ENCODE measurements around the gene ADCY7.
"Not testable (repeated sequence)": the region's sequence is repeated elsewhere in the genome, so short reads cannot be mapped to it uniquely, and the experiment has no call there.

The ADCY7 gene

DNA sequence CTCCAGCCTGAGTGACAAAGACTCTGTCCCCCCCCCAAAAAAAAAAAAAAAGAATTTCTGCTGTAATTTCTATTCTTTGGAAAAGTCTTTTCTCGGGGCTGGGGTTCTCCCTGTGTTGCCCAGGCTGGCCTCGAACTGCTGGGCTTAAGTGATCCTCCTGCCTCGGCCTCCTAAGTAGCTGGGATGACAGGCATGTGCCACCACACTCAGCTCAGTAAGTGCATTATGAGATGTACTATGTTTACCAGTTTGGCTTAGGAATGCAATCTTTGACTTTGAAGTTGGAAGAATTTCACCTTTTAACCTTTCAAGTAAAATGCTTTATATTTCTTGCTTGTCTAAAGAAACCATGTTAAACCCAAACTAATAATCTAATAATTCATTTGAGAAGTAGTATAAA lies 28.0 kb upstream of the ADCY7 start:
- H3K9me3 ChIP-seq (ENCODE audit: control insufficient read depth in 2 of 2, low read length in 2 of 2), result no peaks in the 10 kb centered on the region
- H3K4me1 ChIP-seq (ENCODE audit: control insufficient read depth in 2 of 2, insufficient read depth in 2 of 2, low read length in 2 of 2), result peaks cover 0 to 3% of the 10 kb centered on the region in 2 donors
- no peaks in the 10 kb centered on the region for H3K36me3 ChIP-seq (ENCODE audit: control insufficient read depth in 2 of 2, insufficient read depth in 2 of 2, low read length in 2 of 2)
- no peaks in the 10 kb centered on the region for H3K27me3 ChIP-seq (ENCODE audit: control insufficient read depth in 2 of 2, insufficient read depth in 2 of 2, low read length in 2 of 2)
- H3K4me3 ChIP-seq (ENCODE audit: low read length in 2 of 2), result no peak overlapping the region
- no peak overlapping the region for H3K27ac ChIP-seq (ENCODE audit: low read depth in 2 of 2, low read length in 2 of 2)
- no peak overlapping the region for H3K9ac ChIP-seq (ENCODE audit: low read depth in 1 of 2, low read length in 2 of 2)

DNA sequence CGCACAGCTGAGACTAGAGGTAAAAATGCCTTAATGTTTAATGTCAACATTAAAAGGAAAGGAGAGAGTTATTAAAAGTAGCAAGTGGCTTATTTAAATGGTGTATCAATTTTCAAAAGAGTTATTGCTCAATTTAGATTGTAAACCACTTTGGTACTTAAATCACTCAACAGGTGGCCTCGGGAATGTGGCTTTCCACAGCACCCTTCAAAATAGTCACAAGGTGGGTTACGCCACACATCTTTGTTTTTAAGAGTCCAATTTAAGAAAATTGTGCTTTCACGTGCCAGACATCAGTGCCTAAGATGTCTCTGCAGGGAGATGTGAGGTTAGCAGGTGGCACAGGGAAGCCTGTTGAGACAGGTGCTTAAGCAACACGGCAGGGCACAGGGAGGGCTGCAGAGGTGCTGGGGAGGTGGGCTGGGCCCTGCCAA lies 27.5 kb upstream of the ADCY7 start:
- Histone ChIP-seq H3K4me3 (ENCODE audit: low read length in 2 of 2) (no peak overlapping the region), H3K36me3 (ENCODE audit: control insufficient read depth in 2 of 2, insufficient read depth in 2 of 2, low read length in 2 of 2) (no peaks in the 10 kb centered on the region), H3K9ac (ENCODE audit: low read depth in 1 of 2, low read length in 2 of 2) (no peak overlapping the region), H3K9me3 (ENCODE audit: control insufficient read depth in 2 of 2, low read length in 2 of 2) (no peaks in the 10 kb centered on the region), H3K27ac (ENCODE audit: low read depth in 2 of 2, low read length in 2 of 2) (no peak overlapping the region), H3K4me1 (ENCODE audit: control insufficient read depth in 2 of 2, insufficient read depth in 2 of 2, low read length in 2 of 2) (peaks cover 0 to 3% of the 10 kb centered on the region in 2 donors), H3K27me3 (ENCODE audit: control insufficient read depth in 2 of 2, insufficient read depth in 2 of 2, low read length in 2 of 2) (no peaks in the 10 kb centered on the region)

DNA sequence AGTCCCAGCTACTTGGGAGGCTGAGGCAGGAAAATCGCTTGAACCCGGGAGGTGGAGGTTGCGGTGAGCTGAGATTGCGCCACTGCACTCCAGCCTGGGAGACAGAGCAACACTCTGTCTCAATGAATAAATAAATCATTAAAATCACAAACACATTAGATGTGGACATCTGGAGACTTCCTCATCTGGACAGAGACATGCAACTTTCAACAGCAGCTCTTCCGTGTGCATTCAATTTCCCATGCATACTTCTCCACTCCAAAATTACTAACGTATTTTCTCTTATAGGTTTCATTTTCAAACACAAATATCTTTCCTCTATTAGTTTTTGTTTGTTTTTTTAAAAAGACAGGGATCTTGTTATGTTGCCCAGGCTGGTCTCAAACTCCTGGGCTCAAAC lies 23.3 kb upstream of the ADCY7 start:
- H3K27me3 ChIP-seq (ENCODE audit: control insufficient read depth in 2 of 2, insufficient read depth in 2 of 2, low read length in 2 of 2); H3K9me3 ChIP-seq (ENCODE audit: control insufficient read depth in 2 of 2, low read length in 2 of 2); H3K36me3 ChIP-seq (ENCODE audit: control insufficient read depth in 2 of 2, insufficient read depth in 2 of 2, low read length in 2 of 2); H3K9ac ChIP-seq (ENCODE audit: low read depth in 1 of 2, low read length in 2 of 2); H3K4me3 ChIP-seq (ENCODE audit: low read length in 2 of 2); H3K27ac ChIP-seq (ENCODE audit: low read depth in 2 of 2, low read length in 2 of 2): not testable (repeated sequence)
- peaks cover 16 to 17% of the 10 kb centered on the region in 2 donors for H3K4me1 ChIP-seq (ENCODE audit: control insufficient read depth in 2 of 2, insufficient read depth in 2 of 2, low read length in 2 of 2)

DNA sequence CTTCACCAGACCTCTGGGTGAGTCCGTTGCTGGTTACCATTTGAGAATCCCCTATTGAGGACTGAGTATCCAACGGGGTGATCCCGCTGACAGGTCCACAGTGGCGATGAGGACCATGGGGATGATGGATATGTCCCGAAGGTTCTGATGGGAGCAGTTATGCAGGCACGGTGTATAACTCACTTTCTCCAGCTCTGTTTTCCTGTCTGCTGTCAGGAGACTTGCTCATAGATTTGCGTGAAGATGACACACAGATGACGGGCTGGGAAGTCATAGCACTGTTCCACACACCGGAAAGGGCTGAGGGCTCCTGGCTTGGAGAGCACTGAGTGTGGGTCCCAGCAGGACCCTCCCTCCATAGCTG lies 22.2 kb upstream of the ADCY7 start:
- H3K27ac ChIP-seq (ENCODE audit: low read depth in 2 of 2, low read length in 2 of 2), result no peak overlapping the region
- no peaks in the 10 kb centered on the region for H3K9me3 ChIP-seq (ENCODE audit: control insufficient read depth in 2 of 2, low read length in 2 of 2)
- no peak overlapping the region for H3K9ac ChIP-seq (ENCODE audit: low read depth in 1 of 2, low read length in 2 of 2)
- H3K4me3 ChIP-seq (ENCODE audit: low read length in 2 of 2), result no peak overlapping the region
- peaks cover 16 to 17% of the 10 kb centered on the region in 2 donors for H3K4me1 ChIP-seq (ENCODE audit: control insufficient read depth in 2 of 2, insufficient read depth in 2 of 2, low read length in 2 of 2)
- H3K36me3 ChIP-seq (ENCODE audit: control insufficient read depth in 2 of 2, insufficient read depth in 2 of 2, low read length in 2 of 2), result no peaks in the 10 kb centered on the region
- H3K27me3 ChIP-seq (ENCODE audit: control insufficient read depth in 2 of 2, insufficient read depth in 2 of 2, low read length in 2 of 2), result peaks cover 0 to 2% of the 10 kb centered on the region in 2 donors

DNA sequence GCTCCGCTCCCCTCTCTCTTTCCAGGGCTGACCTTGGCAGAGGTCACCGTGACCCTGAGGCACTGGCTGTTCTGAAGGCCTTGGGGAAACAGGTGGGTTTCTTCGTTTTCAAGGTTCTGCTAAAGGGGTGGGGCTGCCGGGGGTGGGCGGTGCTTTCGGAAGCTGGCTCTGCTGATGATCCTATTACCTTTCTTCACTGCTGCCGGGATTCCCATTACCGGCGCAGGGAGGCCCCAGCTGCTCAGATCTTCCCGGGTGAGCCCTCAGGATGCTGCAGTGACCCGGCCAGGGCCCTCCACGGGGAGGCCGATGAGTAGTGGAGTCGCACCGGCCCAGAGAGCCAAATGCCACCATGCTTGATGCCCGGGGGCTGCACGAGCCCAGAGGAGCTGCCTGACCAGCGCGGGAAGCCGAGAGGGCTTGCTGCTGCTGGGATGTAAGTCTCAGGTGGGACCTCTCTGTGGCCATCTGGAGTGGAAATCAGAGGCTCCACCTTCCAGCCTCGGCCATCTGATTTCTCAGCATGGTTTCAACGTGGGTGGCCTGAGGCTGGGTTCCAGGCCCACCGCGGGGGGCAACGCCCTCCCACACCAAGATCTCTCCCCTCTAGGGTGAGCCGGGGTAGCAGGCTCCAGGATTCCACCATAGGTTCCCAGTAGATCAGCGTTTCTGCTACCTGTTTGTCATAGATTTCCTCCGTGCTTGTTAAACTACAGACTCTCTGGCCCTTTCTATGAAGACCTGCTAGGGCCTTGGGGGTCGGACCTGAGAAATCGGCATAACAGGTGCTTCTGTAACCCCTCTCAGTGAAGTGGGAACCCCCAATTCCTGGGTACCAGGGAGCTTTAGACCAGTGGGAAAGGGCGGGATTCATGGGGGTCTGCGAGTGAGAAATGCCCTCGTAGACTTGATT lies 21.6 kb upstream of the ADCY7 start:
- no peaks in the 10 kb centered on the region for H3K36me3 ChIP-seq (ENCODE audit: control insufficient read depth in 2 of 2, insufficient read depth in 2 of 2, low read length in 2 of 2)
- H3K27me3 ChIP-seq (ENCODE audit: control insufficient read depth in 2 of 2, insufficient read depth in 2 of 2, low read length in 2 of 2), result peaks cover 0 to 2% of the 10 kb centered on the region in 2 donors
- H3K27ac ChIP-seq (ENCODE audit: low read depth in 2 of 2, low read length in 2 of 2), result peak overlapping the region in 1 of 2 donors; percentile 20
- peaks cover 17 to 21% of the 10 kb centered on the region in 2 donors for H3K4me1 ChIP-seq (ENCODE audit: control insufficient read depth in 2 of 2, insufficient read depth in 2 of 2, low read length in 2 of 2)
- peak overlapping the region; percentile 56 to 67 for H3K9ac ChIP-seq (ENCODE audit: low read depth in 1 of 2, low read length in 2 of 2)
- peak overlapping the region; percentile 55 to 58 for H3K4me3 ChIP-seq (ENCODE audit: low read length in 2 of 2)
- no peaks in the 10 kb centered on the region for H3K9me3 ChIP-seq (ENCODE audit: control insufficient read depth in 2 of 2, low read length in 2 of 2)

- H3K4me1 ChIP-seq (ENCODE audit: control insufficient read depth in 2 of 2, insufficient read depth in 2 of 2, low read length in 2 of 2), result peaks cover 17 to 21% of the 10 kb centered on the region in 2 donors
- H3K9me3 ChIP-seq (ENCODE audit: control insufficient read depth in 2 of 2, low read length in 2 of 2), result no peaks in the 10 kb centered on the region
- H3K27me3 ChIP-seq (ENCODE audit: control insufficient read depth in 2 of 2, insufficient read depth in 2 of 2, low read length in 2 of 2), result peaks cover 0 to 2% of the 10 kb centered on the region in 2 donors
- H3K4me3 ChIP-seq (ENCODE audit: low read length in 2 of 2), result peak overlapping the region; percentile 58 to 63
- peak overlapping the region; percentile 56 to 75 for H3K9ac ChIP-seq (ENCODE audit: low read depth in 1 of 2, low read length in 2 of 2)
- H3K27ac ChIP-seq (ENCODE audit: low read depth in 2 of 2, low read length in 2 of 2), result peak overlapping the region in 1 of 2 donors; percentile 20
- H3K36me3 ChIP-seq (ENCODE audit: control insufficient read depth in 2 of 2, insufficient read depth in 2 of 2, low read length in 2 of 2), result no peaks in the 10 kb centered on the region
Observed at GRCh38 chr16:50245417-50246298, 20.7 kb upstream of the ADCY7 start.

DNA sequence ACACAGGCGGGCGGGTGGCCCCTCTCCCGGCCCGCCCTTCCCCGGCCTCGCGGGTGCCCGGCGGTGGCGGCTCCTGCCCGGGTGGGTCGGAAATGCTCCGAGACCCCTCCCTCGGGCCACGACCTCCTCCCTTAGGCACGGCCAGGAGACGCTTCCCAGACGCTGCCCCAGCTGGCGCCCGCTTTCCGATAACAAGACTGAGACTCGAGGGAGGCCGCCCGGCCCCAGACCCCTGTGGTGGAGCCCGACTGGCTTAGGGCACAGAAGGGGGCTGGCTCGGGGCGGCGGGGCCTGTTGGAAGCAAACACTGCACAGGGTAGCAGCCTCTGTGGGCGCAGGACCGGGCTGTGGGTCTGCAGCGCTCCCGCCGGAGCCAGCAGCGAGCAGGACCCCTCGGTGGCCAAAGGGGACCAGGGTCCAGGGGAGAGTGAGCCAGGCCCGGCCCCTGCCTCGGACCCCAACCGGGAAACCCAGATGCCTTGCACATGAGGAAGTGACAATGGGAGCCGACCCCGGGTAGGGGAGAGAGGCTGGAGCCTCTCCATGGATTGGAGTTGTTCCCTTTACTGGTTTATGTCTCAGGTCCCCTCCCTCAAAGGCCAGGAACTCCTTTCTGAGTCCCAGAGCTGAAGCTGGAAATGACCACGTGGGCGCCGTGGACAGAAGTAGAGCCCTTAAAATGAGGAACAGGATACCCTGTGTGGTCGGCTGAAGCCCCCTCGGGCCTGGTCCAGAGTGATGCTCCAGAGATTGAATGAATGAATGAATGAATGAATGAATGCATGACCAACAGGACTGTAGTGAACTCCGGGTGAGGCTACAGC lies 19.8 kb upstream of the ADCY7 start:
- Histone ChIP-seq H3K27ac (ENCODE audit: low read depth in 2 of 2, low read length in 2 of 2) (no peak overlapping the region), H3K9ac (ENCODE audit: low read depth in 1 of 2, low read length in 2 of 2) (peak overlapping the region in 1 of 2 donors; percentile 75), H3K36me3 (ENCODE audit: control insufficient read depth in 2 of 2, insufficient read depth in 2 of 2, low read length in 2 of 2) (no peaks in the 10 kb centered on the region), H3K4me3 (ENCODE audit: low read length in 2 of 2) (peak overlapping the region; percentile 54 to 63), H3K9me3 (ENCODE audit: control insufficient read depth in 2 of 2, low read length in 2 of 2) (no peaks in the 10 kb centered on the region), H3K4me1 (ENCODE audit: control insufficient read depth in 2 of 2, insufficient read depth in 2 of 2, low read length in 2 of 2) (peaks cover 17 to 21% of the 10 kb centered on the region in 2 donors), H3K27me3 (ENCODE audit: control insufficient read depth in 2 of 2, insufficient read depth in 2 of 2, low read length in 2 of 2) (peaks cover 0 to 2% of the 10 kb centered on the region in 2 donors)

GRCh38 chr16:50247123-50247905 lies 19.0 kb upstream of the ADCY7 start:
- Histone ChIP-seq H3K4me1 (ENCODE audit: control insufficient read depth in 2 of 2, insufficient read depth in 2 of 2, low read length in 2 of 2) (peaks cover 17 to 21% of the 10 kb centered on the region in 2 donors), H3K36me3 (ENCODE audit: control insufficient read depth in 2 of 2, insufficient read depth in 2 of 2, low read length in 2 of 2) (no peaks in the 10 kb centered on the region), H3K27ac (ENCODE audit: low read depth in 2 of 2, low read length in 2 of 2) (no peak overlapping the region), H3K4me3 (ENCODE audit: low read length in 2 of 2) (peak overlapping the region in 1 of 2 donors; percentile 54), H3K9me3 (ENCODE audit: control insufficient read depth in 2 of 2, low read length in 2 of 2) (no peaks in the 10 kb centered on the region), H3K9ac (ENCODE audit: low read depth in 1 of 2, low read length in 2 of 2) (peak overlapping the region in 1 of 2 donors; percentile 75), H3K27me3 (ENCODE audit: control insufficient read depth in 2 of 2, insufficient read depth in 2 of 2, low read length in 2 of 2) (peaks cover 0 to 2% of the 10 kb centered on the region in 2 donors)

Data from mucosa of rectum (tissue), 2 donors.